Neuron (in vitro differentiated cells): Measurements from ENCODE around the gene CC2D1A.
"Not testable (repeated sequence)": the region's sequence is repeated elsewhere in the genome, so short reads cannot be mapped to it uniquely, and the experiment has no call there.

Experiments
- H2AFZ ChIP-seq: one replicate; pipeline ENCODE4 v1.6.1; 2013; ENCODE audit warnings: low read depth, mild to moderate bottlenecking, inconsistent platforms, low read length, moderate library complexity
- H3K27me3 ChIP-seq: one replicate; pipeline ENCODE4 v1.6.1; 2013; ENCODE audit warnings: low read length; ENCODE audit not compliant: insufficient read depth
- H3K36me3 ChIP-seq: one replicate; pipeline ENCODE4 v1.6.1; 2013; ENCODE audit warnings: low read length; ENCODE audit not compliant: insufficient read depth
- H3K4me1 ChIP-seq: one replicate; pipeline ENCODE4 v1.6.1; 2013; ENCODE audit warnings: low read length; ENCODE audit not compliant: insufficient read depth
- H3K4me3 ChIP-seq: 2 replicates; pipeline ENCODE4 v1.5.1; 2013; ENCODE audit warnings: mild to moderate bottlenecking, low read length, moderate library complexity
- H3K9me3 ChIP-seq: one replicate; pipeline ENCODE4 v1.6.1; 2013; ENCODE audit warnings: low read length

The CC2D1A gene

GRCh38 chr19:13899912-13900584 lies 6.0 kb upstream of the CC2D1A start:
- no peaks in the 10 kb centered on the region for H3K27me3 ChIP-seq
- no peaks in the 10 kb centered on the region for H3K9me3 ChIP-seq
- no peaks in the 10 kb centered on the region for H3K36me3 ChIP-seq
- no peaks in the 10 kb centered on the region for H3K4me1 ChIP-seq
- no peak overlapping the region for H2AFZ ChIP-seq
- no peak overlapping the region for H3K4me3 ChIP-seq

- Histone ChIP-seq H3K9me3 (no peaks in the 10 kb centered on the region), H3K36me3 (no peaks in the 10 kb centered on the region), H3K4me3 (no peak overlapping the region), H3K4me1 (no peaks in the 10 kb centered on the region), H3K27me3 (no peaks in the 10 kb centered on the region), H2AFZ (no peak overlapping the region)
Measured at GRCh38 chr19:13902993-13903555, 2.9 kb upstream of the CC2D1A start.

- Histone ChIP-seq H2AFZ (peak overlapping the region; percentile 90), H3K4me3 (peak overlapping the region; percentile 78), H3K36me3 (peaks cover 14% of the 10 kb centered on the region), H3K4me1 (no peaks in the 10 kb centered on the region), H3K27me3 (no peaks in the 10 kb centered on the region), H3K9me3 (no peaks in the 10 kb centered on the region)
Measured at GRCh38 chr19:13906521-13906904, 512 bp downstream of the CC2D1A start.

- Histone ChIP-seq H3K9me3 (no peaks in the 10 kb centered on the region), H3K36me3 (peaks cover 14% of the 10 kb centered on the region), H3K27me3 (no peaks in the 10 kb centered on the region), H3K4me1 (no peaks in the 10 kb centered on the region), H2AFZ (no peak overlapping the region), H3K4me3 (peak overlapping the region; percentile 78)
Measured at GRCh38 chr19:13906910-13907309, 909 bp downstream of the CC2D1A start.

- no peaks in the 10 kb centered on the region for H3K9me3 ChIP-seq
- no peaks in the 10 kb centered on the region for H3K27me3 ChIP-seq
- no peak overlapping the region for H2AFZ ChIP-seq
- H3K4me3 ChIP-seq: no peak overlapping the region
- H3K36me3 ChIP-seq: peaks cover 29% of the 10 kb centered on the region
- H3K4me1 ChIP-seq: no peaks in the 10 kb centered on the region
Measured at GRCh38 chr19:13908674-13909073, 2.7 kb downstream of the CC2D1A start.

- no peak overlapping the region for H3K4me3 ChIP-seq
- H3K27me3 ChIP-seq: no peaks in the 10 kb centered on the region
- no peaks in the 10 kb centered on the region for H3K9me3 ChIP-seq
Measured at GRCh38 chr19:13909430-13909829, 3.4 kb downstream of the CC2D1A start.

GRCh38 chr19:13913352-13913751 lies 7.4 kb downstream of the CC2D1A start:
- no peak overlapping the region for H3K4me3 ChIP-seq
- H3K27me3 ChIP-seq: no peaks in the 10 kb centered on the region

More at GRCh38 chr19:13909430-13909829, 3.4 kb downstream of the CC2D1A start:
- Histone ChIP-seq H3K4me1 (no peaks in the 10 kb centered on the region), H2AFZ (no peak overlapping the region), H3K36me3 (peaks cover 29% of the 10 kb centered on the region)

GRCh38 chr19:13914777-13915176 lies 8.8 kb downstream of the CC2D1A start:
- Histone ChIP-seq H3K4me1 (no peaks in the 10 kb centered on the region), H3K9me3 (no peaks in the 10 kb centered on the region), H3K27me3 (no peaks in the 10 kb centered on the region), H3K4me3 (no peak overlapping the region), H3K36me3 (peaks cover 51% of the 10 kb centered on the region), H2AFZ (no peak overlapping the region)

More at GRCh38 chr19:13913352-13913751, 7.4 kb downstream of the CC2D1A start:
- Histone ChIP-seq H3K9me3 (no peaks in the 10 kb centered on the region), H2AFZ (no peak overlapping the region), H3K4me1 (no peaks in the 10 kb centered on the region), H3K36me3 (peaks cover 49% of the 10 kb centered on the region)

- Histone ChIP-seq H3K4me1 (no peaks in the 10 kb centered on the region), H3K9me3 (peaks cover 7% of the 10 kb centered on the region), H3K27me3 (no peaks in the 10 kb centered on the region), H3K36me3 (peaks cover 53% of the 10 kb centered on the region), H3K4me3 (no peak overlapping the region), H2AFZ (no peak overlapping the region)
Measured at GRCh38 chr19:13917888-13918406, 11.9 kb downstream of the CC2D1A start.

- H2AFZ ChIP-seq: no peak overlapping the region
- H3K4me1 ChIP-seq: no peaks in the 10 kb centered on the region
- H3K4me3 ChIP-seq: no peak overlapping the region
- no peaks in the 10 kb centered on the region for H3K27me3 ChIP-seq
- H3K36me3 ChIP-seq: peaks cover 54% of the 10 kb centered on the region
- H3K9me3 ChIP-seq: peaks cover 7% of the 10 kb centered on the region
Measured at GRCh38 chr19:13918726-13919411, 12.9 kb downstream of the CC2D1A start.

- Histone ChIP-seq H3K4me1 (no peaks in the 10 kb centered on the region), H3K27me3 (no peaks in the 10 kb centered on the region), H3K4me3 (no peak overlapping the region), H2AFZ (no peak overlapping the region), H3K36me3 (peaks cover 59% of the 10 kb centered on the region), H3K9me3 (peaks cover 7% of the 10 kb centered on the region)
Measured at GRCh38 chr19:13920524-13920923, 14.5 kb downstream of the CC2D1A start.

- peaks cover 55% of the 10 kb centered on the region for H3K36me3 ChIP-seq
- no peak overlapping the region for H3K4me3 ChIP-seq
- no peaks in the 10 kb centered on the region for H3K27me3 ChIP-seq
- peaks cover 7% of the 10 kb centered on the region for H3K9me3 ChIP-seq
- no peak overlapping the region for H2AFZ ChIP-seq
- H3K4me1 ChIP-seq: no peaks in the 10 kb centered on the region
Measured at GRCh38 chr19:13920940-13921747, 15.1 kb downstream of the CC2D1A start.

GRCh38 chr19:13922118-13922517 lies 16.1 kb downstream of the CC2D1A start:
- peaks cover 63% of the 10 kb centered on the region for H3K36me3 ChIP-seq

More at GRCh38 chr19:13922118-13922517, 16.1 kb downstream of the CC2D1A start:
- not testable (repeated sequence) for H2AFZ ChIP-seq, H3K4me3 ChIP-seq, H3K4me1 ChIP-seq, H3K27me3 ChIP-seq, H3K9me3 ChIP-seq
